Measurements from ENCODE around the gene TMA7B.
"Not testable (repeated sequence)": the region's sequence is repeated elsewhere in the genome, so short reads cannot be mapped to it uniquely, and the experiment has no call there.

DNA sequence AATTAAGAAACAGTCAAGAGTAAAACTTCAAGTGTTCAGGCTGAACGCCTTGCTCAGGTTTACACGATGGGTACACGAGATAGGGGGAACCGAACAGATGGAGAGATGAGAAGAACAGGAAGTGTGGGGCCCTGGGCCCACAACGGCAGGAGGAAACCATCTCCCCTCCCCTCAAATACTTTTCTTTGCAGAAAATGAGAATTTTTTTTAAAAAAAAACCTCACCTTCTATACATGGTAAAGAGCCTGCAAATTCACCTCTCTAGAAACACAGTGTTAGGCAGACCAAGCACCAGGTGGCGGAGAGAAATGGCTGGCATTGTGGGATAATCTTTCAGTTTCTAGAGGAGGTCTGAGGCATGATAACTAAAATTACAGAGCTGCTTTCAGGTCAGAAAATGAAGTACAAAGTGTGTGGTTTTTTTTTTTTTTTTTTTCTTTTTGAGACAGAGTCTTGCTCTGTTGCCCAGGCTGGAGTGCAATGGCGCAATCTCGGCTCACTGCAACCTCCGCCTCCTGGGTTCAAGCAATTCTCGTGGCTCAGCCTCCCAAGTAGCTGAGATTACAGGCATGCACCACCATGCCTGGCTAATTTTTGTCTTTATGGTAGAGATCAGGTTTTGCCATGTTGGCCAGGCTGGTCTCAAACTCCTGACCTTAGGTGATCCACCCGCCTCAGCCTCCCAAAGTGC lies 8.4 kb upstream of the TMA7B start:
- TF ChIP-seq, protein P1, sequence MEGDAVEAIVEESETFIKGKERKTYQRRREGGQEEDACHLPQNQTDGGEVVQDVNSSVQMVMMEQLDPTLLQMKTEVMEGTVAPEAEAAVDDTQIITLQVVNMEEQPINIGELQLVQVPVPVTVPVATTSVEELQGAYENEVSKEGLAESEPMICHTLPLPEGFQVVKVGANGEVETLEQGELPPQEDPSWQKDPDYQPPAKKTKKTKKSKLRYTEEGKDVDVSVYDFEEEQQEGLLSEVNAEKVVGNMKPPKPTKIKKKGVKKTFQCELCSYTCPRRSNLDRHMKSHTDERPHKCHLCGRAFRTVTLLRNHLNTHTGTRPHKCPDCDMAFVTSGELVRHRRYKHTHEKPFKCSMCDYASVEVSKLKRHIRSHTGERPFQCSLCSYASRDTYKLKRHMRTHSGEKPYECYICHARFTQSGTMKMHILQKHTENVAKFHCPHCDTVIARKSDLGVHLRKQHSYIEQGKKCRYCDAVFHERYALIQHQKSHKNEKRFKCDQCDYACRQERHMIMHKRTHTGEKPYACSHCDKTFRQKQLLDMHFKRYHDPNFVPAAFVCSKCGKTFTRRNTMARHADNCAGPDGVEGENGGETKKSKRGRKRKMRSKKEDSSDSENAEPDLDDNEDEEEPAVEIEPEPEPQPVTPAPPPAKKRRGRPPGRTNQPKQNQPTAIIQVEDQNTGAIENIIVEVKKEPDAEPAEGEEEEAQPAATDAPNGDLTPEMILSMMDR (IDR thresholded peaks at IDR 0.05): not testable (repeated sequence)
- TF ChIP-seq POLR2A, POLR2AphosphoS5, EP300 (IDR thresholded peaks at IDR 0.05): not testable (repeated sequence)
